ENCODE data around the gene PITPNC1. TPM values are rescaled to one million over a fixed set of nuclear protein-coding genes. Genes with fewer than 3 reads are reported as not detected.
A peak's percentile ranks its signal among the peaks of the same experiment; 100 is the strongest.

Gene PITPNC1
- total RNA-seq, 1 donor from 2014 or later = 12.4 TPM

GRCh38 chr17:67364847-67365737 lies 12.0 kb upstream of the PITPNC1 start:
- peaks cover 18% of the 10 kb centered on the region for H3K4me1 Mint-ChIP-seq (ENCODE audit: low read depth, unreplicated experiment)
- Histone ChIP-seq H3K79me2 (ENCODE audit: insufficient read depth, low read length) (peaks cover 64% of the 10 kb centered on the region), H3K36me3 (ENCODE audit: insufficient read depth, low read length) (peaks cover 7% of the 10 kb centered on the region), H4K20me1 (ENCODE audit: insufficient read depth, low read length) (peaks cover 59% of the 10 kb centered on the region), H3K4me3 (ENCODE audit: insufficient read depth, low read depth, low read length) (peak overlapping the region; percentile 97), H3K4me2 (ENCODE audit: low read length) (peak overlapping the region; percentile 91), H3K9ac (ENCODE audit: low read length) (peak overlapping the region; percentile 99), H2AFZ (ENCODE audit: low read depth, low read length) (no peak overlapping the region), H3K4me1 (ENCODE audit: insufficient read depth, low read length) (peaks cover 9% of the 10 kb centered on the region), H3K9me3 (ENCODE audit: insufficient read depth, low read depth, low read length) (no peaks in the 10 kb centered on the region), H3K27me3 (ENCODE audit: insufficient read depth, low read length) (no peaks in the 10 kb centered on the region), H3K27ac (ENCODE audit: low read depth, low read length) (peak overlapping the region; percentile 97)
- peaks cover 4% of the 10 kb centered on the region for H3K36me3 Mint-ChIP-seq (ENCODE audit: low read depth, unreplicated experiment)
- TF ChIP-seq CTCF (IDR thresholded peaks at IDR 0.05; ENCODE audit: insufficient read depth, low read depth, low read length) (no peak), EZH2 (IDR thresholded peaks at IDR 0.05; ENCODE audit: insufficient read depth, low read length) (no peak)
- peak overlapping the region; percentile 77 for H3K27ac Mint-ChIP-seq (ENCODE audit: unreplicated experiment)
- no peaks in the 10 kb centered on the region for H3K27me3 Mint-ChIP-seq (ENCODE audit: low read depth, unreplicated experiment)
- peak overlapping the region; percentile 94 for H3K4me3 Mint-ChIP-seq (ENCODE audit: unreplicated experiment)
- no peak for DNase-seq (ENCODE audit: low read depth)
- no peaks in the 10 kb centered on the region for H3K9me3 Mint-ChIP-seq (ENCODE audit: unreplicated experiment)
- FAIRE-seq = no peak

- peak overlapping the region; percentile 77 for H3K27ac Mint-ChIP-seq (ENCODE audit: unreplicated experiment)
- TF ChIP-seq EZH2 (IDR thresholded peaks at IDR 0.05; ENCODE audit: insufficient read depth, low read length) = no peak
- Histone ChIP-seq H3K4me1 (ENCODE audit: insufficient read depth, low read length) (peaks cover 9% of the 10 kb centered on the region), H4K20me1 (ENCODE audit: insufficient read depth, low read length) (peaks cover 52% of the 10 kb centered on the region), H3K9me3 (ENCODE audit: insufficient read depth, low read depth, low read length) (no peaks in the 10 kb centered on the region), H3K4me3 (ENCODE audit: insufficient read depth, low read depth, low read length) (peak overlapping the region; percentile 97), H3K4me2 (ENCODE audit: low read length) (peak overlapping the region; percentile 91), H3K27ac (ENCODE audit: low read depth, low read length) (peak overlapping the region; percentile 97), H2AFZ (ENCODE audit: low read depth, low read length) (peak overlapping the region; percentile 90), H3K79me2 (ENCODE audit: insufficient read depth, low read length) (peaks cover 57% of the 10 kb centered on the region), H3K27me3 (ENCODE audit: insufficient read depth, low read length) (no peaks in the 10 kb centered on the region), H3K36me3 (ENCODE audit: insufficient read depth, low read length) (peaks cover 1% of the 10 kb centered on the region), H3K9ac (ENCODE audit: low read length) (peak overlapping the region; percentile 99)
- H3K9me3 Mint-ChIP-seq (ENCODE audit: unreplicated experiment) = no peaks in the 10 kb centered on the region
- FAIRE-seq (no peak), DNase-seq (ENCODE audit: low read depth) (peak; percentile 78)
- H3K4me3 Mint-ChIP-seq (ENCODE audit: unreplicated experiment) = peak overlapping the region; percentile 94
- peaks cover 4% of the 10 kb centered on the region for H3K36me3 Mint-ChIP-seq (ENCODE audit: low read depth, unreplicated experiment)
- H3K27me3 Mint-ChIP-seq (ENCODE audit: low read depth, unreplicated experiment) = no peaks in the 10 kb centered on the region
- peaks cover 15% of the 10 kb centered on the region for H3K4me1 Mint-ChIP-seq (ENCODE audit: low read depth, unreplicated experiment)
Measured at GRCh38 chr17:67365738-67366192, 11.3 kb upstream of the PITPNC1 start.

GRCh38 chr17:67366193-67367157 lies 10.6 kb upstream of the PITPNC1 start, which contains the start of gene PSMD12:
TSS of gene PSMD12 (minus strand) at chr17:67366577. CDS start at chr17:67366519, 58 bp downstream.
- FAIRE-seq = no peak
- peaks cover 12% of the 10 kb centered on the region for H3K4me1 Mint-ChIP-seq (ENCODE audit: low read depth, unreplicated experiment)
- peak within 1 kb of the TSS; percentile 97 for H3K27ac ChIP-seq (ENCODE audit: low read depth, low read length)

More at GRCh38 chr17:67366193-67367157, 10.6 kb upstream of the PITPNC1 start, which contains the start of gene PSMD12:
- Mint-ChIP-seq H3K27ac (ENCODE audit: unreplicated experiment) (peak within 1 kb of the TSS; percentile 90), H3K4me3 (ENCODE audit: unreplicated experiment) (peak within 1 kb of the TSS; percentile 94), H3K27me3 (ENCODE audit: low read depth, unreplicated experiment) (no peaks in the 10 kb centered on the region), H3K36me3 (ENCODE audit: low read depth, unreplicated experiment) (no peaks in the 10 kb centered on the region), H3K9me3 (ENCODE audit: unreplicated experiment) (no peaks in the 10 kb centered on the region)
- H3K9ac ChIP-seq (ENCODE audit: low read length) = peak within 1 kb of the TSS; percentile 99
- peak within 1 kb of the TSS; percentile 90 for H2AFZ ChIP-seq (ENCODE audit: low read depth, low read length)
- peaks cover 9% of the 10 kb centered on the region for H3K4me1 ChIP-seq (ENCODE audit: insufficient read depth, low read length)
- H3K9me3 ChIP-seq (ENCODE audit: insufficient read depth, low read depth, low read length) = no peaks in the 10 kb centered on the region
- H3K36me3 ChIP-seq (ENCODE audit: insufficient read depth, low read length) = no peaks in the 10 kb centered on the region
- peak; percentile 78 for DNase-seq (ENCODE audit: low read depth)
- H4K20me1 ChIP-seq (ENCODE audit: insufficient read depth, low read length) = peaks cover 45% of the 10 kb centered on the region
- peak within 1 kb of the TSS; percentile 91 for H3K4me2 ChIP-seq (ENCODE audit: low read length)
- TF ChIP-seq EZH2 (IDR thresholded peaks at IDR 0.05; ENCODE audit: insufficient read depth, low read length) (no peak), CTCF (IDR thresholded peaks at IDR 0.05; ENCODE audit: insufficient read depth, low read depth, low read length) (no peak)
- H3K79me2 ChIP-seq (ENCODE audit: insufficient read depth, low read length) = peaks cover 50% of the 10 kb centered on the region
- no peaks in the 10 kb centered on the region for H3K27me3 ChIP-seq (ENCODE audit: insufficient read depth, low read length)
- peak within 1 kb of the TSS; percentile 97 for H3K4me3 ChIP-seq (ENCODE audit: insufficient read depth, low read depth, low read length)
